ENCODE data around the gene ARHGAP24.

The ARHGAP24 gene

GRCh38 chr4:85777908-85778631 lies 303.1 kb downstream of the ARHGAP24 start:
- peak overlapping the region; percentile 76 for H3K4me3 ChIP-seq (ENCODE audit: low read length)

GRCh38 chr4:85778632-85779131 lies 303.7 kb downstream of the ARHGAP24 start:
- Histone ChIP-seq H3K9me3 (replicated peaks; ENCODE audit: low read length) (no peaks in the 10 kb centered on the region), H3K27me3 (ENCODE audit: control insufficient read depth, insufficient read depth, low read length) (no peaks in the 10 kb centered on the region), H3K4me3 (ENCODE audit: low read length) (peak overlapping the region; percentile 76), H3K4me2 (ENCODE audit: low read length) (peak overlapping the region; percentile 81), H3K36me3 (ENCODE audit: insufficient read depth, low read length) (no peaks in the 10 kb centered on the region), H3K4me1 (ENCODE audit: control insufficient read depth, insufficient read depth, low read length) (peaks cover 49% of the 10 kb centered on the region), H3K9ac (ENCODE audit: low read depth, low read length) (peak overlapping the region; percentile 94)

More at GRCh38 chr4:85777908-85778631, 303.1 kb downstream of the ARHGAP24 start:
- Histone ChIP-seq H3K9ac (ENCODE audit: low read depth, low read length) (peak overlapping the region; percentile 94), H3K4me1 (ENCODE audit: control insufficient read depth, insufficient read depth, low read length) (peaks cover 44% of the 10 kb centered on the region), H3K27me3 (ENCODE audit: control insufficient read depth, insufficient read depth, low read length) (no peaks in the 10 kb centered on the region), H3K9me3 (replicated peaks; ENCODE audit: low read length) (no peaks in the 10 kb centered on the region), H3K36me3 (ENCODE audit: insufficient read depth, low read length) (no peaks in the 10 kb centered on the region), H3K4me2 (ENCODE audit: low read length) (peak overlapping the region; percentile 81)

- H3K4me1 ChIP-seq (ENCODE audit: control insufficient read depth, insufficient read depth, low read length), result peaks cover 54% of the 10 kb centered on the region
- H3K9ac ChIP-seq (ENCODE audit: low read depth, low read length), result peak overlapping the region; percentile 94
- peak overlapping the region; percentile 76 for H3K4me3 ChIP-seq (ENCODE audit: low read length)
Measured at GRCh38 chr4:85779165-85779564, 304.2 kb downstream of the ARHGAP24 start.

GRCh38 chr4:85780664-85781063 lies 305.7 kb downstream of the ARHGAP24 start:
- peak overlapping the region; percentile 54 for H3K4me3 ChIP-seq (ENCODE audit: low read length)
- H3K4me2 ChIP-seq (ENCODE audit: low read length), result peak overlapping the region; percentile 53
- H3K4me1 ChIP-seq (ENCODE audit: control insufficient read depth, insufficient read depth, low read length), result peaks cover 68% of the 10 kb centered on the region
- peak overlapping the region; percentile 55 for H3K9ac ChIP-seq (ENCODE audit: low read depth, low read length)
- H3K9me3 ChIP-seq (replicated peaks; ENCODE audit: low read length), result no peaks in the 10 kb centered on the region
- no peaks in the 10 kb centered on the region for H3K36me3 ChIP-seq (ENCODE audit: insufficient read depth, low read length)
- no peaks in the 10 kb centered on the region for H3K27me3 ChIP-seq (ENCODE audit: control insufficient read depth, insufficient read depth, low read length)

More at GRCh38 chr4:85779165-85779564, 304.2 kb downstream of the ARHGAP24 start:
- Histone ChIP-seq H3K36me3 (ENCODE audit: insufficient read depth, low read length) (no peaks in the 10 kb centered on the region), H3K9me3 (replicated peaks; ENCODE audit: low read length) (no peaks in the 10 kb centered on the region), H3K27me3 (ENCODE audit: control insufficient read depth, insufficient read depth, low read length) (no peaks in the 10 kb centered on the region), H3K4me2 (ENCODE audit: low read length) (peak overlapping the region; percentile 81)

- Histone ChIP-seq H3K4me1 (ENCODE audit: control insufficient read depth, insufficient read depth, low read length) (peaks cover 70% of the 10 kb centered on the region), H3K9ac (ENCODE audit: low read depth, low read length) (peak overlapping the region; percentile 80), H3K4me2 (ENCODE audit: low read length) (peak overlapping the region; percentile 54)
Measured at GRCh38 chr4:85783483-85783882, 308.5 kb downstream of the ARHGAP24 start.

GRCh38 chr4:85783900-85784299 lies 308.9 kb downstream of the ARHGAP24 start:
- Histone ChIP-seq H3K36me3 (ENCODE audit: insufficient read depth, low read length) (no peaks in the 10 kb centered on the region), H3K4me3 (ENCODE audit: low read length) (no peak overlapping the region), H3K9ac (ENCODE audit: low read depth, low read length) (peak overlapping the region; percentile 80), H3K4me2 (ENCODE audit: low read length) (peak overlapping the region; percentile 54), H3K27me3 (ENCODE audit: control insufficient read depth, insufficient read depth, low read length) (no peaks in the 10 kb centered on the region), H3K9me3 (replicated peaks; ENCODE audit: low read length) (no peaks in the 10 kb centered on the region), H3K4me1 (ENCODE audit: control insufficient read depth, insufficient read depth, low read length) (peaks cover 70% of the 10 kb centered on the region)

More at GRCh38 chr4:85783483-85783882, 308.5 kb downstream of the ARHGAP24 start:
- Histone ChIP-seq H3K4me3 (ENCODE audit: low read length) (no peak overlapping the region), H3K9me3 (replicated peaks; ENCODE audit: low read length) (no peaks in the 10 kb centered on the region), H3K36me3 (ENCODE audit: insufficient read depth, low read length) (no peaks in the 10 kb centered on the region), H3K27me3 (ENCODE audit: control insufficient read depth, insufficient read depth, low read length) (no peaks in the 10 kb centered on the region)

- peaks cover 70% of the 10 kb centered on the region for H3K4me1 ChIP-seq (ENCODE audit: control insufficient read depth, insufficient read depth, low read length)
- H3K4me2 ChIP-seq (ENCODE audit: low read length), result peak overlapping the region; percentile 54
- H3K4me3 ChIP-seq (ENCODE audit: low read length), result peak overlapping the region; percentile 1
- H3K36me3 ChIP-seq (ENCODE audit: insufficient read depth, low read length), result no peaks in the 10 kb centered on the region
- H3K27me3 ChIP-seq (ENCODE audit: control insufficient read depth, insufficient read depth, low read length), result no peaks in the 10 kb centered on the region
- peak overlapping the region; percentile 80 for H3K9ac ChIP-seq (ENCODE audit: low read depth, low read length)
- no peaks in the 10 kb centered on the region for H3K9me3 ChIP-seq (replicated peaks; ENCODE audit: low read length)
Measured at GRCh38 chr4:85784348-85784747, 309.4 kb downstream of the ARHGAP24 start.

- no peak overlapping the region for H3K4me3 ChIP-seq (ENCODE audit: low read length)
- H3K9ac ChIP-seq (ENCODE audit: low read depth, low read length), result peak overlapping the region; percentile 80
- H3K27me3 ChIP-seq (ENCODE audit: control insufficient read depth, insufficient read depth, low read length), result no peaks in the 10 kb centered on the region
- H3K9me3 ChIP-seq (replicated peaks; ENCODE audit: low read length), result no peaks in the 10 kb centered on the region
- H3K4me1 ChIP-seq (ENCODE audit: control insufficient read depth, insufficient read depth, low read length), result peaks cover 70% of the 10 kb centered on the region
- H3K4me2 ChIP-seq (ENCODE audit: low read length), result no peak overlapping the region
- no peaks in the 10 kb centered on the region for H3K36me3 ChIP-seq (ENCODE audit: insufficient read depth, low read length)
Measured at GRCh38 chr4:85784947-85785346, 310.0 kb downstream of the ARHGAP24 start.

- H3K36me3 ChIP-seq (ENCODE audit: insufficient read depth, low read length), result no peaks in the 10 kb centered on the region
- peaks cover 56% of the 10 kb centered on the region for H3K4me1 ChIP-seq (ENCODE audit: control insufficient read depth, insufficient read depth, low read length)
- peak overlapping the region; percentile 45 for H3K4me2 ChIP-seq (ENCODE audit: low read length)
- peak overlapping the region; percentile 39 for H3K4me3 ChIP-seq (ENCODE audit: low read length)
- H3K9me3 ChIP-seq (replicated peaks; ENCODE audit: low read length), result no peaks in the 10 kb centered on the region
- no peaks in the 10 kb centered on the region for H3K27me3 ChIP-seq (ENCODE audit: control insufficient read depth, insufficient read depth, low read length)
- H3K9ac ChIP-seq (ENCODE audit: low read depth, low read length), result peak overlapping the region; percentile 69
Measured at GRCh38 chr4:85787133-85787532, 312.2 kb downstream of the ARHGAP24 start.

- Histone ChIP-seq H3K9ac (ENCODE audit: low read depth, low read length) (no peak overlapping the region), H3K4me3 (ENCODE audit: low read length) (no peak overlapping the region), H3K27me3 (ENCODE audit: control insufficient read depth, insufficient read depth, low read length) (no peaks in the 10 kb centered on the region), H3K36me3 (ENCODE audit: insufficient read depth, low read length) (no peaks in the 10 kb centered on the region), H3K4me2 (ENCODE audit: low read length) (no peak overlapping the region), H3K4me1 (ENCODE audit: control insufficient read depth, insufficient read depth, low read length) (peaks cover 57% of the 10 kb centered on the region), H3K9me3 (replicated peaks; ENCODE audit: low read length) (no peaks in the 10 kb centered on the region)
Measured at GRCh38 chr4:85788604-85789003, 313.7 kb downstream of the ARHGAP24 start.

- no peak overlapping the region for H3K4me2 ChIP-seq (ENCODE audit: low read length)
- H3K36me3 ChIP-seq (ENCODE audit: insufficient read depth, low read length), result no peaks in the 10 kb centered on the region
- no peaks in the 10 kb centered on the region for H3K27me3 ChIP-seq (ENCODE audit: control insufficient read depth, insufficient read depth, low read length)
- peaks cover 57% of the 10 kb centered on the region for H3K4me1 ChIP-seq (ENCODE audit: control insufficient read depth, insufficient read depth, low read length)
- H3K9ac ChIP-seq (ENCODE audit: low read depth, low read length), result no peak overlapping the region
- no peak overlapping the region for H3K4me3 ChIP-seq (ENCODE audit: low read length)
- no peaks in the 10 kb centered on the region for H3K9me3 ChIP-seq (replicated peaks; ENCODE audit: low read length)
Measured at GRCh38 chr4:85789241-85789640, 314.3 kb downstream of the ARHGAP24 start.

- no peak overlapping the region for H3K4me3 ChIP-seq (ENCODE audit: low read length)
- H3K27me3 ChIP-seq (ENCODE audit: control insufficient read depth, insufficient read depth, low read length), result no peaks in the 10 kb centered on the region
- H3K4me2 ChIP-seq (ENCODE audit: low read length), result no peak overlapping the region
- H3K9me3 ChIP-seq (replicated peaks; ENCODE audit: low read length), result no peaks in the 10 kb centered on the region
- H3K36me3 ChIP-seq (ENCODE audit: insufficient read depth, low read length), result no peaks in the 10 kb centered on the region
- no peak overlapping the region for H3K9ac ChIP-seq (ENCODE audit: low read depth, low read length)
- H3K4me1 ChIP-seq (ENCODE audit: control insufficient read depth, insufficient read depth, low read length), result peaks cover 43% of the 10 kb centered on the region
Measured at GRCh38 chr4:85790582-85790981, 315.6 kb downstream of the ARHGAP24 start.

All from skeletal muscle satellite cell (primary cell).